EH (cell line): Measurements from ENCODE around the gene WRAP73.
A peak's percentile ranks its signal among the peaks of the same experiment; 100 is the strongest.

ENCODE experiments used
- DNase-seq: peaks from one replicate; pipeline ENCODE4 v3.0.0-alpha.2; 2015; ENCODE audit warnings: low read depth

Gene WRAP73

DNA sequence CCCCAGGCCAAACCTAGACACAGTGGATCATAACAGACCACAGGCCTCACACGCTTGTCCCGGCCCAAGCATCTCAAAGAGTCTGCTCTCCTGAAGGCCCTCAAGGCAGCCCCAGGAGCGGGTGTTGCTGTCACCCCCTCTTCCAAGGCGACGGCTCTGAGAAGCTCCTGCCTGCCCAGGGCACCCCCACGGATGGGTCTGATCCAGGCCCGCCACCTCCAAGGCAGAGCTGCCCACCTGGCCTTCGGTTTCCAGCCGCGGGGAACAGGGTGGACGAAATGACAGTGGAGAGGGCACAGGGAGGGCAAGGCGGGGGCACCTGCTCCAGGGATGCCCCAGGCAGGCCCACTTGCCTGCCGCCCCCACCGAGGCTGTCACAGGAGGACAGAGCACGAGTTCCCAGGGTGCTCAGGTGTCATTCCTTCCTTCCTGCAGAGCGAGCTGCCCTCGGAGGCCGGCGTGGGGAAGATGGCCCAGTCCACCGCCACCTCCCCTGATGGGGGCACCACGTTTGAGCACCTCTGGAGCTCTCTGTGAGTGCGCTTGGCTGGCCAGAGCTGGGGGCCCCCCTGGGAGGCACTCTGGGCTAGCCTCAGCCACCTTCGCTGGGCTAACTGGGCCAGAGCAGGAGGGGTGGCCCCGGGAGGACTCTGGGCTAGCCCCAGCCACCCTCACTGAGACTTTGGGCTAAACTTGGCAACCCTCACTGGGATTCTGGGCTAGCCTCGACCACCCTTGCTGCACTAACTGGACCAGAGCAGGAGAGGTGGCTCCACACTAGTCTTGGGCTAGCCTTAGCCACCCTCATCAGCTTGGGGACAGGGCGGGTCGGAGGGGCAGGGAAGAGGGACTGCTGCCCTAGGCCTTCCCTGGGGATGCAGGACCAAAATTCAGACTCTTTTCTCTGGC, 32.2 kb upstream of the WRAP73 start:
- no peak for DNase-seq

DNA sequence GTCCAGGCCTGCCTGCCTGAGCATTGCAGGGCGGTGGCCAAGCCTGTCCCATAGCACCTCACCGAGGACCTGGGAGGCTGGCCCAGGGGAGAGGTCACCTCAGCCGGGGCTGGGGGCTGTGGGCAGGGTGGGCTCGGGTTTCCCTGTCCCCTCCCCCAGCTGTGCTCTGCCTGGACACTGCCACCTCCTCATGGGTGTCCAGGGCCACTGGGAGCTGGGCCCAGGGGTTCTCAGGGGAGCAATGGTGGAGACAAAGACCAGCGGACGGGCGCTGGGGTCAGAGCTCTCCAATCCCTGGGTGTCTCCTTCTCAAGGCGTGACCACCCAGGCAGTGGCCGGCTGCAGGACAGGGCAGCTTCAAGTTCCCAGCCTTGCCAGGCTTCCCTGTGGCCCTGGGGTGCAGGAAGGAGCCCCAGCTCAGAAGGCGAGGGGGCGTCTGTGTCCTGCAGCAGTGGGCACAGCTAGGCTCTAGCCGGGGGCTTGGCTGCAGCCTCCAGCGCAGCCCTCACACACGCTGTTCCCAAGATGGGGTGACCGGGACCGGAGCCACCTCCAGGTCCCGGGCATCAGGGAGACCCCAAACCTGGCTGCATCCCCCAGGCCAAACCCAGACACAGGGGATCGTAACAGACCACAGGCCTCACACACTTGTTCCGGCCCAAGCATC, 31.5 kb upstream of the WRAP73 start:
- DNase-seq = no peak

DNA sequence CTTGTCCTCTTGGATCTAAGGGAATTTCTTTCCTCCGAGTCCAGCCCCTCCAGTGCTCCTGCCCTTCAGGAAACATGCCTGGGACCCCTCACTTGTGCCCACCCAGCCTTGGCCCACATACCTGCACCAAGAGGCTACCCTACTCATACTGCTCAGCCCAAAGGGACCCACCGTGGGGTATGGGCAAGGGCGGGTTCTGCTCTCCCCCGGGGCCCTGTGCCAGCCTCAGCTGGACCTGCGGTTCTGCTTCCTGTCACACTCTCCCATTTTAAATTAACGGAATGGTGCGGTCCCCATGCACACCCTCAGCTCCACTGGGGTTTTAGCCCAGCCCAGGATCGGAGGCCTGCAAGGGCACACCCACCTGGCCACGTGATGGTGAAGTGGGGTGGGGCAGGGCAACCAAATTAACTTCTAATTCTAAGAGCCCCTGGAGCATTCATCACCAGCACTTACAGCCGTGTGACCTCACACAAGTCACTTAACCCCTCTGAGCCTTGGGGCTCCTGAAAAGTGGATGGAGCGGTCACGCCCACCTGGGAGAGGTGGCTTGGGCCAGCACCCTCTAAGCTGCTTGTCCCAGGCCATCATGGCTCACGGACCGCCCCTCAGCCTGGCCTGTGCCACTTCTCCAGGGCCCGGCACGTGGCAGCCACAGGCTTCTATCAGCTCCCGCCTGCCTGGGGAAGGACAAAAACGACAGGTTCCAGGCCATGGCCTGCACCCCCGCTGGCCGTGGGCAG, 30.8 kb upstream of the WRAP73 start:
- DNase-seq = no peak

DNA sequence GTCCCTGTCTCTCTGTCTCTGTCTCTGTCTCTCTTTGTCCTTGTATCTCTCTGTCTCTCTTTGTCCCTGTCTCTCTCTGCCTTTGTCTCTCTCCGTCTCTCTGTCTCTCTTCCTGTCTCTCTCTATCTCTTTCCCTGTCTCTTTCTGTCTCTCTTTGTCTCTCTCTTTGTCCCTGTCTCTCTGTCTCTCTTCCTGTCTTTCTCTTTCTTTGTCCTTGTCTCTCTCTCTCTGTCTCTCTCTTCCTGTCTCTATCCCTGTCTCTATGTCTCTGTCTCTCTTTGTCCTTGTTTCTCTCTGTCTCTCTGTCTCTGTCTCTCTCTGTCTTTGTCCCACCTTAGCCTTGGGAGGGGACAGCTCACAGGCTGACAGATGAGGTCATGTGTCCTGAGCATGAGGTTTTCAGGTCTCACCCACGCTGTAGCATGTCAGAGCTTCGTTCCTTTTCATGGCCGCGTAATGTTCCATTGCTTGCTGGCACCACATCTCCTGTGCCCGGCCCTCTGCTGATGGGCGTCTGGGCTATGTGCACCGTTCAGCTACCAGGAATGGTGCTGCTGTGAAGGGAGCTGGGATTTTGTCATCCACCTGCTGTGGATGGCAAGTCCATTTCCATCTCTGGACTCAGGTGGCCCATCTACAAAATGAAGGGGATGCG, 30.0 kb upstream of the WRAP73 start:
- no peak for DNase-seq

DNA sequence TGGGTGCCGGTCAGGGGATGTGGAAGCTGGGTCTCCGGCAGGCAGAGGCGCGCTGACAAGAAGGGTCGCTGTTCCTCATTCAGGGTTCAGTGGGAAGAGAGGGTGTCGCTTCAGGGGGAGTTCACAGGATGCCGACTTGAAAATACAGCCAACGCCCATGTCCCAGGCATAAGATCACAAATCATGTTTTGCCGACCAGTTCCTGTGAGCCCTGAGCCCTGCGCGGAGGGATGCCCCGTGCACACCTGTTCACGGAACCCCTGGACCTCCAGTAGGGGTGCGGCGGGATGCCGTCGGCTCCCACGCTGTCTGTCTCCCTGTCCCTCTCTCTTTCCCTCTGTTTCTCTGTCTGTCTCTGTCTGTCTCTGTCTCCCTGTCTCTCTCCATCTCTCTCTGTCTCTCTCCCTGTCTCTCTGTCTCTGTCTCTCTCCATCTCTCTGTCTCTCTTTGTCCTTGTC, 29.2 kb upstream of the WRAP73 start:
- DNase-seq = no peak

DNA sequence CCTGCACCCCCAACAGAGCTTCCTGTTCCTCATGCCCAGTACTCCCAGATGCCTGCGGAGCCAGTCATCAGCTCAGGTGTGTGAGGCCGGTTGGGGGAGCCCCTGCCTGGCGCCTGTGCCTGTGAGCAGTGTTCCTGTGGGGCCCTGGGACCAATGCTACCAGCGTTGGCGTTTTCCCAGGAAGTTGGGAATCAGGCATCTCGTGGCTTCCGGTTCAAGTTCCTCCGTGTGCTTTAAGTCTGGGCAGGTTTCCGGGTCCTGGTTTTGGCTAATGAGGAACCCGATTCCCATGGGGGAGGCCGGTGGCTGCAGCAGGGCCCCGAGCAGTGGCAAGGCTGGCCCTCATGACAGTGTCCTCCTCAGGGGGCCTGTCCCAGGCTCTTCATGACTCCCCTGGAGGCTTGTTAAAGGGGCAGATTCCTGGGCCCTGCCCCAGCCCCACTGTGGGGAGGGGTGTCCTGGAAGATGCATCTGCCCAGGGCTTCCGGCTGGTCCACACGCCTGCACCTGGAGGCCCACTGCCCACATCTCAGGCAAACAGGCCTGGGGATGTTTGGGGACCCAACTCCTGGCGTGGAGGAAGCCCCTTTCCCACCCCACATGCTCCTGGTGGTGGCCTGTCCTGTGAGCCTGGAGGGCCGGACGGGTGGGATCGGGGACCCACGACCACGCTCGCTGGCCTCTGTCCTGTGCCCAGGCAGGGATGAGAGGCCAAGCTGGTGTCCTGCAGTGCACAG, 28.6 kb upstream of the WRAP73 start:
- no peak for DNase-seq

DNA sequence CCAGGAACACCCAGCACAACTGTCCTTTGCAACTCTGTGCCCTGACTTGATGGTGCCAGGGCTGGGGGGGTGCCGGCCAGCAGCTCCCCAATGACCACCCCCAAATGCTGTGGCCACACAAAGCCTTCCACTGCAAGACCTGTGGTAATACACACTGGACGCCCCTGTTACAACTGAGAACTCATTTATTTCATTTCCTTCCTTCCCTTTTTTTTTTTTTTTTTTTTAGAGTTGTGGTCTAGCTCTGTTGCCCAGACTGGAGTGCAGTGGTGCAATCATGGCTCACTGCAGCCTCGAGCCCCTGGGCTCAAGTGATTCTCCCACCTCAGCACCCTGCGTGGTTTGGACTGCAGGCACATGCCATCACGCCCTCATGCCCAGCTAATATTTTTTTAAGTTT, 27.6 kb upstream of the WRAP73 start:
- no peak for DNase-seq

DNA sequence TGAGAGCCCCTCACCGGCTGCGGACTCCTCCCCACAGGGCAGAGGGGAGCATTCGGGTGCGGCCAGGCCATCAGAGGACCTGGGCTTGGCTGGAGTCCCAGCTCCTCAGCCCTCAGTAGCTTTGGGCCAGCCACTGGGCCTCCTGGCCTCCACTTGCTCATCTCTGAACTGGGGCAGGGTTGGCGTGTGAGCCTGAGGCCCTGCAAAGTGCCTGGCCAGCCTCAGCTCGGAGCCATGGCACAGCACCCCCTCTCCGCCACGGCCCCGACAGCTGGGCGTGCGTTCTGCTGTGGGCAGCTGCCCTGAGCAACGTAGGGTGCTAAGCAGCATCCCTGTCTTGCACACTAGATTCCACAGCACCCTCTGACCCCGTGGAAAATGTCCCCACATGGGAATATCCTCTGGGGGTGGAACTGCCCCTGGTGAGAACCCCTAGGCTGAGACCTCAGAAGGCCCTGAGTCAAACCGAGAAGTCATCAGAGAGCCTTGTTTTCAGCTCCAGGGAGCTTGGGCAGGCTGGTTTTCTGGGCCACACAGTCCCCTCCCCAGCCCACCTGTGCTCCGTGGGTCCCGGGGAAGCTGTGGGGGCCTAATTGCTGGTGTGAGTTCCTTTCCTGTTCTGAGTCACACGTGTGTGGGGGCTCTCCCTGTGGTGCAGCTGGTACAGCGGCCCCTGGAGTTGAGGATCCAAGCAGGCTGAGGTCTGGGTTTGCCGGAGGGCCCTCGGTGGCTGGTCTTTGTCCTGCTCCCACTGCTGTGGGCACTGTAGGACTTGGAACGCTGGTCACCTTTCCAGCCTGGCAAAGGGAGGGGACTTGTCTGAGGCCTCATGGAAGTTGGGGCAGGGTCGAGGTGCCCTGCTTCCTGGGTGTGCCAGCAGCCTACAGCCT, 26.9 kb upstream of the WRAP73 start:
- DNase-seq = no peak

DNA sequence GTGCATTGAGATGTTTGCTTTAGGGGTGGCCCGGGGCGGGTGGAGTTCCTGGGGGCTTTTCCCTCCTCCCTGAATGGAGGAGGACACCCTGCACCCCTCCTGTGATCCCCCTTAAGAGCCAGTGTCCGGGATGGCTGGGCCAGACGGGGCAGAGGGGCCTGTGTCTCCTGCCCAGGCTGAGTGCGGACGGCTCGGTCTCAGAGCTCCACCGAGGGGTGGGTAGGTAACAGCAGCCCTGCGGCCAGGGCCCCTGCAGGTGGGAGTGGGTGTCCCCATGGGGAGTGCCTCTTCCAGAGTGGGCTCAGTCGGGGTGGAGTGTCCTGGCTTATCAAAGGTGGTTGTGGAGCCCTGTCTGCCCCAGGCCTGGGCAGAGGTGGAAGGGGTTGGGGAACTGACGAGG, 25.5 kb upstream of the WRAP73 start:
- DNase-seq = no peak

DNA sequence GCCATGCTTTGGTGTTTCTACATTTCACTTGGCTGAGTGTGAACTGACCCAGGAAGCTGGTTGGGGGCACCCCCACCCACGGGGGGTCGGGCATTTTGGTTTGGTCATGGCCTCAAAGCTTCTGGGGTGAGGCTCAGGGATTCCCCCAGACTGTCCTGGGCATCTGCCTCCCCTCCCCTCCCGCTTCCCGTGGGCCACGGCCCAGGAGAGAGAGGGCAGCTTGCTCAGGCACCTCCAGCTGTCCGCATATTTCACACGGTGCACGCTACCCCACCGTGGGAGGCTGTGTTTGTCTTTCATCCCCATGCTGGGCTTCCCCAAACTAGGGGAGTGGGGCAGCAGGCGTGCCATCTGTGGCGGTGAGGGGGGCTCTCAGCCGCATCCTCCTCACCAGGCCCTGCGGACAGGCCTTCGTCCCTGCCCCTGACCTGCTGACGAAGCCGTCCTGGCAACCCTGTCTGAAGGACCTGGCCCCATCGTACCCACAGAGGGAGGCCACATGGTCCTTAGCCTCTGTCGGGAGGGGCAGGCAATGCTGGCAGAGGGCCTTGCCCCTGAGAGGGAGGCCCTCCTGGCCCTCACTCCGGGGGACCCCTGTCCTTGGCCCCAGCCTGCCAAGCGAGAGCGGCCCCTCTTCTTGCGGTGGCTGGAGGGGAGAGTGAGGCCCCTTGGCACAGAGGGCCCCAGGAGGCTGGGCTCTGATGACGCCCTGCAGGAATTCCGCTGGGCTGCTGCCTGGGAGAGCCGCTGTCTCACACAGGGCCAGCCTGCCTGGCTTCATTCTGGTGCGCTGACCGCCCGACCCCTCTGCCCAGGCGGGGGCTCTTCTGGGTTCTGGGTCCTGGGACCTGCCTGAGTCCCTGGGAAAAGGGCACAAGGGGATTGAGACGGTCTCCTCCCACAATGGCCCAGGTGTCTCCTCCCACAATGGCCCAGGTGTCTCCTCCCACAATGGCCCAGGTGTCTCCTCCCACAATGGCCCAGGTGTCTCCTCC, 24.5 kb upstream of the WRAP73 start:
- DNase-seq = peak; percentile 13

DNA sequence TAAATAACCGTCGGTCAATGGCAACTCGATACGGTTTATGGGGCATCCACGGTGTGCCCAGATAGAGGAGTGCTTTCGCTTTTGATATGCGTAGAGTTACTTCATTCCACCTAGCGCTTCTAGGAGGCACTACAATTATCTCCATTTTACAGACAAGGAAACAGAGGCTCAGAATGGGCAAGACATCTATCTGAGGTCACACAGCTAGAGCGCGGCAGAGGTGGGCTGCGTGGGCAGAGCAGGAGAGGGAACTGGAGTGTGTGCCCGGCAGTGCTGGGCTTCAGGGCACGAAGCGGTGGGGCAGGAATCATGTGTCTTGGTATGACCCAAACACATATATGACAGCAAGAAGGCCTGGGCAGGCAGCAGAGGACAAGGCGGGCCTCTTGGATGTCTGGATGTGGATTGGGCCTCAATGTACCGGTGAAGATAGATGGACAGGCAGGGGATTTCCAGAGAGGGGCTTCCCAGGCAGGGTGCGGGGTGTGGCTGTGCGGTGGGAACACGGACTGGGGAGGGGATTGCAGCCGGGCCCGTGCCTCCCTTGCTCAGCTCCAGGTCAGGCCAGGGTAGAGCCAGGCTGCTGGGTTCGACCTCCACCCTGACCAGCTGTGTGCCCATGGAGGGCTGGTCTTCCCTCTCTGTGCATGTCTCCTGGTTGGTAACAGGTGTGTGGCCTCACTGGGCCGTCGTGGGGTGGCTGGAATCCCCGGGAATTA, 23.6 kb upstream of the WRAP73 start:
- no peak for DNase-seq

DNA sequence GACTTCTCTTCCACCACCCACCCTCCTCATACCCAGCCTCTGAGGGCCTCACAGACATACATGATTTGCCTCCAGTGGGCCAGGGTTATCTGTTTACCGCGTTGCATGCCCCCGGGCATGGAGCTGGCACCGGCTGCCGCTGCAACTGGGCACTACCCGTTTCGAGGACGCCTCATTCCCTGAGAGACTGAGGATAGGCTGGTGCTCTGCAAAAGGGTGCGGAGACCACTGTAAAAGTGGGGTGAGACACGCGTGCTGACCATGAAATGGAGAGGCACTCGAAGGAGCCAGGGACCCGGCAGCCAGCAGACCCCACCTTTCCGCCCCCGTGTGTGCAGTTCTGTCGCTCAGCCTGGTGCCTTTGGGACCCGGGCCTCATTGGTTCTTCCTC, 23.1 kb upstream of the WRAP73 start:
- DNase-seq = no peak

DNA sequence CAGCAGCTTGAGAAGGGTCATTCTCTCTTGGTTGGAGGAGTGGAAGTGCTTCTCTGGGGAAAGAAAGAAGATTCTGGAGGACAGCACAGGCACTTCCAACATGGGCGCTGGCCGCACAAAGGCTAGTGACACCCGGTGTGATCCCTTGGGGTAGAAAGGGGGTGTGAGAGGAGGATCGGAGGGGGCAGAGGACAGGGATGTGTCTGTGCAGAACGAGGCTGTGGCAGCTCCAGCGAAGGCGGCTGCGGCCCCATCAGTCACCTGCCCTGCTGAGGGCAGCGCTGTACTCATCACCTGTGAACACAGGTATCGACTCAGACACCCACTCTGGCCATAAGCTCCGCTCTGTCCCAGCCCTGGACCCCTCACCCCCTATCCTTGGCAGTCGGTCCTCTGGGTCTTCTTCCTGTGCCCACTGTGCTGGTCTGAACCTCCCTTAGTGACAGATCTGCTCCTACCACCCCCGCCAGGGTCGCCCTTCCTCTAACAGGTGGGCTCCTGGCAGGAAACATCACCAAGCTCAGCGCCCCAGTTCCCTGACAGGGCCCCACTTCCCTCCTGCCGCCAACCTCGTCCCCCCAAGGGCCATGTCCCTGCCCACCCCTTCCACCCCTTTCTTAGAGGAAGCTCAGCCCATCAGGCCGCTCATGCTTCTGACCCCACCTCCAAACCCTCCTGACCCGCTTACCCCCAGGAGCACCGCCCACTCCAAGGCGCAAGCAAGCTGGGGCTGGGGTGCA, 22.5 kb upstream of the WRAP73 start:
- no peak for DNase-seq

DNA sequence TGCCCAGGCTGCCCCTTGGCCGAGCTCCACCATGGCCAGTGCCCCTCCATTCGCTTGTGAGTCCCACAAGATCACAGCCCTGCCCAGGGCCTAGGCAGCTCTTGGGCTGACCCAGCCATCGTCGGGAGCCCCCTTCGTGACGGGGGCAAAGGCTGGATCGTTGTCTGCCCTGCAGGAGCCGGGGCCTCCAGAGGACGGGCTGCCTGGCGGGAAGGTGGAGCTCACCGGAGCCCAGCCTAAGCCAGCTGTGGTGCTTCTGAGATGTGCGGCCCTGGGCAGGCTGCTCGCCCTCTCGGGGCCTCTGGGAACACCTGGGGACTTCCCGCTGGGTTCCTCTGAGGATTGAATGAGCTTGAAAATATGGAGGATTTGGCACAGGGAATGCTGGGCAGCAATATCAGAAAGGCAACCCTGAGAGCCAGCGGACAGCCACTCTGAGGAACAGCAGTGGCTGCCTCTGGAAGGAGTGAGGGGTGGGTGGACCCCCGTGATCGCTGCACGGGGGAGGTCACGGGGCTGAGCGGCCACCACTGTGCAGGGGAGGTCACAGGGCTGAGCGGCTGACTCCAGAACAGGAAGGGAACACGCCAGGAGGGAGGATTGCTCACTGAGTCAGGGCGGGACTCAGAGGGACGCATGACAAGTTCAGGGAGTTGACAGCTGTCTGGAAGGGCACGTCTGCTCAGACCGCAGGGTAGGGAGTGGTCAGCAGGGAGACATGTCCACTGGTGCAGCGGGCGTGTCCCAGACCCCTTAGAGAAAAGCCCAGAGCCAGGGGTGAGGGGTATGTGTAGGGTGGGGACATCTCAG, 21.7 kb upstream of the WRAP73 start:
- DNase-seq = peak; percentile 13

DNA sequence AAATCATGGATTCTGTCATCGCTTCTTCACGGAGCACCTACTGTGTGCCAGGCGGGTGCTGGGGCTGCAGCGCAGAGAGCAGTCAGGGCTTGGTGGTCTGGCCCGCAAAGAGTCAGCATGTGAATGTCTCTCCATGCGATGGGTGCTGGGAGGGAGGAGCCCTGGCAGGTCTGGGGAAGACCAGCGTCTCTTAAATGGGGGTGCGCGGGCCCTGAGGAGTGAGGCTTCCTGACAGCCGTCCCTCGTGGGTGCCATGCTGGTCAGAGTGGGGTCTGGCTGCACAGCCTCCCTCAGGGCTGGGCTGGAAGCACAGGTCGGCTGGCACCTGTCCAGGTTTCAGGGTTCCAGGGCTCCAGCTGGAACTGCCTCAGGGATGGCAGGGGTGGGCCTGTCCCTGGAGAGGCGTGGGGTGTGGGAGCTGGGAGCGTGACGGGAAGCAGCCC, 20.9 kb upstream of the WRAP73 start:
- no peak for DNase-seq

DNA sequence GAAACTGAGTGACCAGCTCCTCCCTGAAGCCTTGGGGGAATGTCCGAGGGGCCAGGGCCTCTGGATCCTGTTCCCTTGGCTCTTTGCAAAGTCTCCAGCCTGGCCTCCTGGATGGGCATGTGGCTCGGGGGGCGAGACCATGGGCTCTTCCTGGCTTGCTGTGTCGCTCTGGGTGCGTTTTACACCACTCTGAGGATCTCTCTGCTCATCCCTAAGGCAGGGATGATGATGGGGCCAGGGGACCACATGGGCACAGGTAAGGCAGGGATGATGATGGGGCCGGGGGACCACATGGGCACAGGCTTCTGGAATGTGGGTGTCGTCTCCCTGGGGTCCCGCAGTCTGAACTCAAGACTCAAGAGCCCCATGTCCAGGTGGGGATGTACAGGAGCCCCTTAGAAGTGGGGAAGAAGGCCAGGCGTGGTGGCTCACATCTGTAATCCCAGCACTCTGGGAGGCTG, 20.1 kb upstream of the WRAP73 start:
- no peak for DNase-seq

DNA sequence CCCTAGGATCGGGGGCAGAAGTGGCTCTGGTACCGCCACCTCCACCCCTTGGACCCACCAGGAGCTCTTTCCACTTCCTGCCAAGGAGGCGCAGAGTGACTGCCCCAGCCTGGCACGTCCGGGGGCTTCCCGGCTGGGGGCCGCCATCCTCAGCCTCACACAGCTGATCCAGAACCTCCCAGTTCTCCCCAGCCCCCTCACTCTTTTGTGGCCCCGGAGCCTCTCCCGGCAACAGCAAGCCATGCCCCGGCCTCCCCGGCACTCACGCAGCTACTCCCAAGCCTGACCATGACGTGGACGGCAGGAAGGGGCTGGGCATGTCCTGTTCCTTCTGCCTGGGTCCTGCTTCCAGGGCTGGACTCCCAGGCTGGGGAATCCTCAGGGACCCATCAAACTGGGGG, 19.5 kb upstream of the WRAP73 start:
- DNase-seq = no peak
